BE2C (cell line): Measurements from ENCODE around the gene GMPPA.

Experiments used
- DNase-seq: peaks from one replicate; pipeline ENCODE4 v3.0.0-alpha.2; 2020
- H3K27me3 ChIP-seq: fragments of 250-450 bp; sonication (Bioruptor Pico); 2 replicates; pipeline ENCODE4 v1.5.1; 2020; ENCODE audit warnings: mild to moderate bottlenecking
- H3K36me3 ChIP-seq: fragments of 250-450 bp; sonication (Bioruptor Pico); 2 replicates; pipeline ENCODE4 v1.5.1; 2020; ENCODE audit warnings: mild to moderate bottlenecking
- H3K4me1 ChIP-seq: fragments of 250-450 bp; sonication (Bioruptor Pico); 2 replicates; pipeline ENCODE4 v1.5.1; 2020
- H3K4me3 ChIP-seq: 2 replicates; pipeline ENCODE4 v1.5.1; 2011; ENCODE audit warnings: low read depth, low read length
- H3K9me3 ChIP-seq: fragments of 250-450 bp; sonication (Bioruptor Pico); 2 replicates; pipeline ENCODE4 v1.5.1; 2020
- CTCF ChIP-seq: IDR thresholded peaks from 2 replicates; pipeline ENCODE4 v1.5.1; 2012; ENCODE audit warnings: mild to moderate bottlenecking, low read depth, low read length

GMPPA gene

GRCh38 chr2:219554350-219554749, 55.7 kb downstream of the GMPPA start:
- Histone ChIP-seq H3K9me3 (no peaks in the 10 kb centered on the region), H3K4me3 (no peak overlapping the region), H3K27me3 (no peaks in the 10 kb centered on the region), H3K36me3 (peaks cover 5% of the 10 kb centered on the region), H3K4me1 (peaks cover 5% of the 10 kb centered on the region; the same call in 1 of the 2 replicates)
- no peak for DNase-seq
- no peak for TF ChIP-seq CTCF

GRCh38 chr2:219555956-219556355, 57.3 kb downstream of the GMPPA start:
- H3K36me3 ChIP-seq, result peaks cover under 1% of the 10 kb centered on the region; the same call in 1 of the 2 replicates
- no peak for TF ChIP-seq CTCF
- peaks cover 9% of the 10 kb centered on the region; the same call in 1 of the 2 replicates for H3K4me1 ChIP-seq
- no peak overlapping the region for H3K4me3 ChIP-seq
- DNase-seq, result no peak
- no peaks in the 10 kb centered on the region for H3K27me3 ChIP-seq
- H3K9me3 ChIP-seq, result no peaks in the 10 kb centered on the region

- Histone ChIP-seq H3K27me3 (no peaks in the 10 kb centered on the region), H3K4me3 (no peak overlapping the region), H3K4me1 (peaks cover 12% of the 10 kb centered on the region; the same call in 1 of the 2 replicates), H3K36me3 (peaks cover 3% of the 10 kb centered on the region; the same call in 1 of the 2 replicates), H3K9me3 (no peaks in the 10 kb centered on the region)
- TF ChIP-seq CTCF, result no peak
- no peak for DNase-seq
Measured at GRCh38 chr2:219556413-219556812, 57.7 kb downstream of the GMPPA start.
